Skin of body (tissue), 2 donors: ENCODE measurements around the gene SORCS2. TPM values are rescaled to one million over a fixed set of nuclear protein-coding genes. Genes with fewer than 3 reads are reported as not detected.
A peak's percentile ranks its signal among the peaks of the same experiment; 100 is the strongest.

Experiments used
- DNase-seq: peaks from one replicate; lab custom pipeline; 2025; lab: John Stamatoyannopoulos, UW
- total RNA-seq: library from RNA; depleted of rRNA; stranded (reverse); fragments of >200 nt; gene quantifications from one replicate; pipeline ENCODE4 v1.2.3, GENCODE V29; 2014

SORCS2 gene
- total RNA-seq, 1 donor from 2014 or later, result 5.8 TPM

DNA sequence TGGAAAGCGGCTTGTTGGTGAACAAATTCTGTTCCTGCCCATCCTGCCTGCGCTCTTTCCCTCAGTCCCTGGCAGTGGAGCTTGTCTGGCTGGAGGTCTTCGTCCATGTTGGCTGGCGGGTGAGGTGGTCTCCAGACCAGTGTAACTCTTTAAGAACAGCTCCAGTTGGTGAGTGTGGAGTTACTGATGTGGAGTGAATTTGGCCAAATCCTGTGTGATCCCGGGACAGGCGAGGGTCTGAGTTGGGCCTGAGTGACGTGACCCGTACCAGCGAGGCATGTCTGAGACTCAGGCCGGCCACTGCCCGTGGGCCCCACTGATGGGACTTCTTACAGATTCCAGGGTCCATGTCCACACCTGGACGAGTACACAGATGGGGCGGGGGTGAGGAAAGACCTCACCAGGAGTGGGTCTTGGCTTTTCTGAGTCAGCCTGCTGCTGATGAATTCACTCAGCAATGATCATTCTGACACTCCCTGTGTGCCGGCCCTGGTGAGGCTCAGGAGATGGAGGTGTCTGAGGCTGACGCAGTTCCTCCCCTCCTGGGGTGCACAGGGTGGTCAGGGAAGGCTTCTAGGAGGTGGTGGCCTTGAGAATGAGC, 196.9 kb downstream of the SORCS2 start:
- no peak for DNase-seq

DNA sequence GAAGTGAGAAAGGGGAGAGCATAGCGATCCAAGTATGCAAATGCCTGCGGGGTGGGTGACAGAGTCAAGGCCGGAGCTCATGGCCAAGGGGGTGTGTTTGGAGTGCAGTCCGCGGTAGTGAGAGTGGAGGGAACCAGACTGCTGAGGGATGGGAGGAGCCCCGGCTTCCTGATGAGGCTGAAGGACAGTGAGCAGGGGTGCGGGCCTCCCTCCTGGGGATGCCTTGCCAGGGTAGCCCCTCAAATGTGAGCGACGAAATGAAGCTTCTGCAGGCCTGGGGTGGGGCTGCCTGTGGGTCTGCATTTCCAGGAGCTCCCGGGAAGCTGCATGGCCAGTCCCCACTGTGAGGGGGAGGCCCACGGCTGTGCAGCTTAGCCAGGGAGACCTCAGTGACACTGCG, 197.4 kb downstream of the SORCS2 start:
- no peak for DNase-seq

DNA sequence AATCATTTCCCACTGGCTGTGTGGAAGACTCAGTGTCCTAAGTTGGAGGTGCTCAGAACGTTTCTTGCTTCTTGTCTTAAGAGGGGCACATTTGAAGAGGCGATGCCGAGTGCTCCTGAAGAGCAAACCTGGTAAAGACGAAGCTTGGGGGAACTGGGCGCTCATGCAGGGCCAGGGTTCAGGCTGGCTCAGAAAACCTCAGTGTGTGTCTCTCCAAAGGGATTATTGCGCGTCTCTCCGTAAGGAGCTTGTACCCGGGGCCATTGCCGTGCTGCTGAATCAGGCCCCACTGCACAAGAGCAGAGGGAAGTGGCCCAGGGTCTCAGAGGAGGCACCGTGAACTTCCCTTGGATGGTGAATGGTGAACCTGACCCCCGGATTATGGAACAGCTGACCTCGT, 198.0 kb downstream of the SORCS2 start:
- DNase-seq, result no peak

DNA sequence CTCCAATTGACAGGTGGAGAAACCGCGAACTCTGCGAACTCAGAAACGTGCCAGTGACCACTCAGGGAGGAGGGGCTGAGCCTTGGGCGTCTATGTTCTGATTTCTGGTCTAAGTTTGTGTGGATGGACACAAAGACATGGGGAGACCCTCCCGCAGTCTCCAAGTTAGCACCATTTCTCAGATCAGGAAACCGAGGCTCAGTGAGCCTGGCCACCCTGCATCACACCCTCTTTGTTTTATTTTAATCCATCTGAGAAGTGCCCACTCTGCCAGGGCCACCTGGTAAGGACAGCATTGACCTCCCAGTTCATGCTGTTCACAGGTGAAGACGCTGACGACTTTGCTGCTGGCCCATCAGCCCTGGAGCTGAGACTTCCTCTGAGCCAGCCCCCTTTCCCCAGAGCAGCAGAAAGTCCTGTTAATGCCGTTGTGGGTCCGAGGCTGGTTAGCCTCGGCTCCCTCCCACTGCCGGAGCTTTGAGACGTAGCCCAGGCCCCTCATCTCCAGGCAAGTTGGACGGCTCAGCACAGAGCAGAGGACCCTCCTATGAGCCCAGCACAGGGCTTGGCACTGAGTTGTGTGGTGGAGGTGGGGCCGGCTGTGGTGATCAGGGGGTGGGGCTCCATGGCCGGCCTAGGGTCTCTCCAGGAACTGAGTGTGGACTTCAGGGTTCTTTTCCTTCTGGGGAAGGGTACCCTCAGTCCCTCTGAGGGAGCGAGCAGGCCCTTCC, 198.7 kb downstream of the SORCS2 start:
- no peak for DNase-seq

DNA sequence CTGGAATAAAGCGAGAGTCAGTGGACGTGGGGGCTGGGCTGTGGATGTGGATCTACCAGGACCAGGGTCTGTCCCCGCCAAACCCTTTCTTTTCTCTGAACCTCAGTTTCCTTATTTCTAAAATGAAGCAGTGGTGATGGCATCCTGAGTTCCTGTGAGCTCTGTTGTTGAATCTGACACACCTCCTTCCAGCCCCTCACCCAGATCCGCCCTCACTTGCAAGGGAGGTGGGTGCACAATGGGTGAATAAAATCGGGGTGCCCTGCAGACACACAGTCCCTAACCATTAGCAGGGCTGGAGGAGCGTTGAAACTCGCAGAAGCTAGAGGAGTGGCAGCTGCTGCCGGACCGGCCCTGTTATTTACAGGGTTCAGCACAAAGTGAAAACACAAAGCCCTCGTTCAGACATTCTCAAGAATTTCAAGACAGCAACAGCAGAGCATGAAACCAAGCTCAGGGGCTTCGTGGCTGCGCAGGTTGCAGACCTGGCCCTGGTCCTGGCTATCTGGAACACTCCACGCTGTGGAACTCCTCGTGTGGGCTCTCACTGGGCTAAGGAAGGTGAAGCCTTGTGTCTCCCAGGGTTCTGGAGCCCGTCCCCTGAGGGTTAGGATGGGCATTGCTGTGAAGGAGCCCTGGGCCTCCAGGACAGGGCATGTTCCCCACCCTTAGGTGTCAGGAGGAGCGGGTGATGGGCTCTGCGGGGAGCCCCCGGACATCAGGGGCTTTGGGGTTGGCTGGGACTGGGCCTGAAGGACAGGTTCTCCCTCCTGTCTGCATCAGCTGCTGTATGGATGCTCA, 199.5 kb downstream of the SORCS2 start:
- no peak for DNase-seq

DNA sequence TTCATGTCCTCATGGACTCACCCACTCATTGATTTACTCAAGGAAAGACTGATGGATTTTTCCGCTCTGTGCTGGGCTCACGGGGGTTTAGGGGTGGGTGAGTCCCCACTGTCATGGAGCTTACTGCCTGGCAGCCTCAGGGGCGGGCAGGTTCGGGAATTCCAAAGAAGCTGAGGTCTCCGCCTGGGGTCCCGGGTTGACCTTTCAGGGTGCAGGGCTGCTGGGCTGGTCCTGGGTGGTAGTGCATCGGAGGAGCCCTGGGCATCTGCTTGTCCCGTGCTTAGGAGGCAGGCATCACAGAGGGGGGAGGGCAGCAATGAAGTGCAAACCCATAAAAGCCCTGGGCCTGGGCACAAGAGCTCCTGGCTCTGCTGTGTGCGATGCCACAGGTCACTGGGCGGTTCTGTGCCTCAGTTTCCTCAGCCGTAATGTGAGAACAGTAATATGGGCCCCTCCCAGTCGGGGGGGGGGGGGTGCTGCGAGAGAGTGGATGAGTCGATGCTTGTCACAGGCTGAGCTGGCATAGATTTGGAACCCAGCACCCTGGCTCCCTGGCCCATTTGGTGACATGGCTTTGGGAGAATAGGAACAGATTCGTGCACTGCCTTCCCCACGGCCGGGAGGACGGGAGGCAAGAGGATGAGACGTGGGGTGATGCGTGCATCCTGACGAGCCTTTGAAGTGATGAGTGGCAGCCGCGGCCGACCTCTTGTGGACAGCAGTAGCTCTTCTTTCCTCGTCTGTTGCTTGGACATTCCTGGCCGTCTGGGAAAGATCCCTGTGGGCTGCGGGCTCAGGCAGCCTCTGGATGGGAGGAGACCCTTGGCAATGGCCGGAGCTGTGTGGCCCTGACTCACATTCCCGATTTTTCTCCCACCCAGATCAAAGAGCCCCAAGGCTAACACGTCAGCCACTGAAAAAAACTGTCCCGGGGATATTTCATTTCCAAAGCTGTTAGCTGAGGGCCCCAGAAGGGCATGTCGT, 200.4 kb downstream of the SORCS2 start:
- DNase-seq, result no peak

DNA sequence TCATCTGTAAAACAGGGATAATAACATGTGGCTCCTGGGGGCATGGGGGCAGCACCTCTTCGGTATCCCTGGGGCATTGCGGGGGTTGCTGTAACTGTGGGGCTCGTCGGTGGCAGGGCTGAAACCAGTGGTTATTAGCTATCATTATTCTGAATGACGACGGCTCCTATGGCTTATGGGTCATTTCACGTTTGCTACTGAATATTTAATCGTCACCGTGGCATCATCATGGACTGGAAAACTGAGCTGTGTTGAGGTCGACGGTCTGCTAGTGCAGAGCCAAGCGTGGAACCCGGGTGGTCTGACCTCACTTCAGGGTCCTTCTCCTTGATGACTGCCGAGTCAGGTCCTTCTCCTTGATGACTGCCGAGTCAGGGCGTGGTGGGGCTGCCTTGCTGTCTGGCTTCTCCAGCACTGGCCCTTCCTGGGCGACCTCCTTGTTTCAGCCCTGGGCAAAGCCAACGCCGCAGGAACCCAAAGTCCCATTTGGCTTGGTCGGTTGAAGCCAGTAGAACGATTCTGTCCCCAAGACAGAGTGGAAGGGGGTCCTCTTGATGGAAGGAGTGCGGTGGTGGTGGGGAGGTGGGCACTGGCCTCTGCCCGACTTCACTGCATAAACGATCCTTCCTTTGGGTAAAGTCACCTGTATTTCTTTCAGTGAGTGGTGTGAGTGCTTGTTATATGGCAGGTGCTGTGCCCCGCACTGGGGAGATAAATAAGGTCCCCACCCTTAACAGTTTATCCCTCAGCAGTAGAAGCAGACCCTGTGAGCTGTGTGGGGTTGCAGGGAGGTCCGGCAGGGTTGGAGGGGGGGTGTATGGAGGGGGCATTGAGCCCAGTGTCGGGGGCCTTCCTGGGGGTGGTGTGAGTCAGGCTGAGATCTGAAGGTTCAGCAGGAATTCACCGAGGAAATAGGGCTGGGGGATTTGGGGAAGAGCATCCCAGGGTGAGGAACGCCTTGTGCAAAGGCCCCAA, 201.6 kb downstream of the SORCS2 start:
- no peak for DNase-seq

DNA sequence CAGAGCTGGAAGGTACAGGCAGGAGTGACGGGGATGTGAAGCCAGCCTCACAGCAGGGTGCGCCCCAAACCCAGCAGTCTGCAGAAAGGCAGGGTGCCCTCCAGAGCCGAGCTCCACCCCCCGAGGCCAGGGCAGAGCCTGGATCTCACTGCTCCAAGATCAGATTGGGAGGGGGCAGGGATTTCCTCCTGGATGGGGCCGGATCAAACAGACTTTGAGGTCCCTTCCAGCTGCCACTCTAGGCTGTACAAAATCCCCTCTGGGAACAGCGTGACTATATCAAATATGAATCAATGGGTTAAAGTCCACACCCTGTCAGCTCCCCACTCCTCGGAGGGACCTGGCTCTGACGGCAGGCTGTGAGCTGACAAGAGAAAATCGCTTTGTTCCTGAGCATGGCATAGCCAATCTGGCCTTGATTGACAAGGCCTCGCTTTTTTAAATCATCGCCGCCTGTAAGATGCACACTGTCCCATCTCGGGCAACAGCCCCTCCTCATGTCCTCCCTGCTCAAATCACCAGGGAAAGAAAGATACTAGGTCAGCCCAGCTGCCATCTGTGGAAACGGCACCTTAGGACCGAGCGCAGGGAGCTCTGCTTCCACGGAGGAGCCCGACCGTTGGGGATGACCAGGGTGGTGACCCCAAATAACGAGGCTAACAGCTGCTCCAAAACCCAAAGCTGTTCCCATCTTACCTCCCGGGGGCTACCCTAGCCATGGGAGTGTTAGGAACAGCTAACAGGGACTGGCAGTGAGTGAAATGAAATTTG, 202.5 kb downstream of the SORCS2 start:
- no peak for DNase-seq

DNA sequence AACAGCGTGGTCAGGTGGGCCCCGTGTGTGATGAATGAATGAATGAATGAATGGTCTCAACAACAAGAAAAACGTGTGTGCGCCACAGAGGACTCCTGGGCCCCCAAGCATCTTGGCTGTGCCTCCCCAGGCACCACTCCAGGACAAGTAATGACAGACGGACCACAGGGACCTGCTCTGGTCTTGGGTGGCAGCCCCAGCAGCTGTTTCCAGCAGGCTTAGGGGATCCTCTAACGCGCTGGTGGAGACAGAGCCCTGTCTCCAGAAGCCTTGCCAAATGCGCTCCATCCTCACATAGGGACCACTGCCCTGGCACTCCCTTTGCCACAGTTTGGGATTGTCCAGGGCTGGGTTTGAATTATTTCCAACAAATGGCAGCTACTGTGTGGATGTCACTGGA, 203.3 kb downstream of the SORCS2 start:
- no peak for DNase-seq

DNA sequence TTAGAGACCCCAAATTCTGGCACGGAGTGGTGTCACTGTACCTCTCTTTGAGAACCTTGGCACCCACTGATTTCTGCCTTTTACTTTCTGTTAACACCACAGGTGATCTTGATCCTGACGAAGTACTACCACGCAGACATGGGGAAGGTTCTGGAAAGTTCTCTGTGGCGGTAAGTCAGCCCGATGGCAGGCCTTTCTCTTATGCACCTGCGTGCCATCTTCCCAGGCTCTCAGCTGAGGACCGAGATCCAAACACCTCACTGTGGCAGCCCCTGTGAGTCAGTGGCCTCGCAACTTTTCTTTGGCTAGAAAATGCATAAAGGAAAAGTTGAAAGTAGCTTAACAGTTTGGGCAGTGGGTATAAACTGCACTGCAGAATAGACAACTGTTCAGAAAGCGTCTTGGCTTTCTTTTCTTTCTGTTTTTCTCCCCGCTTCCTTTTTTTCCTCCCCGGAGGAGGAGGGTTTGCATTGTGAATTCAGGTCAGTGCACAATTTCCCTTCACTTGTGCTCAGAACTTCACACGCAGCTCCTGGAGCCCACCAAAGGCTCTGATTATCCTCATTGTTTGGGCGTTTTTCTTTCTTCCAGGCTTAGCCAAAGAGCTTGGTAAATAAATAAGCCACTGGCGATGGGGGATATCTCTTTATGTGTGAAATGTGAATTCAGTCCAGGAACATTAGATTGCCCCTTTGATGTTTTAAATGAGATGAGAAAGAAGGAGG, 204.0 kb downstream of the SORCS2 start:
- no peak for DNase-seq

DNA sequence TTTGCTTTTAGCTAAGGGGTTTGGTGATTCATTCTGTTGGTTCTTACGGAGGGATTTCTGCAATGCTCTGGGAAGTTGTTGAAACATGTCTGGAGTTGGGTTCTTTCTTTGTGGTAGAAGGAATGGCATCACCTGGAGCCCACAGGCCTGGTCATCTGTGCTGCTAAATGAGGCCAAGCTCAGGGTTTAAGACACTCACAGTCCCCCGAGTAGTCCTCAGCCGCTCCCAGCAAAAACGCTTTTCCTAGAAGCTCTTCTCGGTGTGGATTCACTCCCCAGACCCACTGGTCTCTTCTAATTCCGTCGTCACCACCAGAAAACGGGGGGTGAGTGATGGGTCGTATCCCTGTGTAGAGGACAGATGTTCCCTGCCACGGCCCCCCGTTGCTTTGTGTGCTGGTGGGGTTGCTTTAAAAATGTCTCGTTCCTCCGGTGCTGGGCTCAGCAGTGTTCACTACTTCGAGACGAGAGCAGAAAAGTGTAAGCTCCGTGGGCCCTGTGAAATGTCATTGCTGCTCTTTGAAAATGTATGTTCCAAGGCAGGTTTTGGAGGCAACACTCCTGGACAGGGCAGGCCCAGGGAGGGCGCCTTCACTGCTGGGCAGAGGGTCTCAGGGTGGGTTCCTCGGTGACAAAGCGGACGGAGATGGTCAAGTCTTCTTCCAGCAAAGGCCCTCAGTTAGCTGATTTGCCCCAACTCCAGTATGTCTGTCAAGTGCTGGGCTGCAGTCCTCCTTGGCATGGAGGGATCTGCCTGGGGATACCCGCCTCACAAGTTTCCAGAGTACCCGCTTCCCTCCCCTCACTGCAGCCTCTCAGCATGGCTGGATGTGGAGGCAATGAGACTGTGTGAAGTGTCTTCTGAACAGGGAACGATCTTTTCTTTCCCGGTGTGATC, 205.1 kb downstream of the SORCS2 start:
- no peak for DNase-seq

DNA sequence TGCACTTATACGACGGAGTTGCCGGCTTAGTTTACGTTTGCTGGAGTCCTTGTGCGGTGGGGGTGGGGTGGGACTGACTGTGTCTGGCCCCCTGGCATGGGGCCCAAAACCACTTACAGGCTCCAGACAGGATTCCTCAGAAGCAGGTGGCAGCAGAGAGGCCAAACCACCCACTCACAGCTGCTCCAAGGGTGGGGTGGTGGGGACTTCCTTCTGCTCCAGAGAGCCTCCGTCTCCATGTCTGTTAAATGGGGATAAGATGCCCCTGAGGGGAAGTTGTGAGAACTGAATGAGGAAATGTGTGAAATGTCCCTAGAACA, 205.7 kb downstream of the SORCS2 start:
- DNase-seq, result peak; percentile 31

DNA sequence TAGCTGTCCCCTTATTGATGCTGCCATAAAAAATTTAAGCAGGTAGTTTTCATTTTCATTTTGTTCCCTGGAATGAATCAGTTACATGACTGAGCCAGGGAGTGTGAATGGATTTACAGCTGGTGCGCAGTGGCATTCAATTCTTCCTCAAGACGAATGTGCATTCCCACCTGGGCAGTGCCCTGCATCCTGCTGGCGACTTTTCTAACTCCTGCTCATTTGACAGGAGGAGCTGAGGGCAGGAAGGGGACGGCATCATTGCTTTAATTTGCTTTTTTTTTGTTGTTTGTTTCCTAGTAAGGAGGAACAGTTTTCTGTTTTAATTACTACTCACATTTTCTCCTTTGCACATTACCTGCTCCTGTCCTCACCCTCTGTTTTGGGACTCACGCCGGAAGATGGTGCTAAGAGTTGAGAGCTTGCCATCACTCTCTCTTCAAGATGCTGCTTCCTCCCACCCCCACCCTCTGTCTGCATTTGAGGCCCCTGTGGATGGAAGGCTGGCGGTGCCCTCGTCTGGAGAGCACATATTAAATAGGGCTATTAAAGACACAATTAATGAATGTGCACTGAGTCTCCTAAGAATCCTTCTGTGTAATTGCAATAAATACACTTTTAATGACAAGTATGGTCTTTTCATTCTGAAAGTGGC, 206.6 kb downstream of the SORCS2 start:
- DNase-seq, result no peak

DNA sequence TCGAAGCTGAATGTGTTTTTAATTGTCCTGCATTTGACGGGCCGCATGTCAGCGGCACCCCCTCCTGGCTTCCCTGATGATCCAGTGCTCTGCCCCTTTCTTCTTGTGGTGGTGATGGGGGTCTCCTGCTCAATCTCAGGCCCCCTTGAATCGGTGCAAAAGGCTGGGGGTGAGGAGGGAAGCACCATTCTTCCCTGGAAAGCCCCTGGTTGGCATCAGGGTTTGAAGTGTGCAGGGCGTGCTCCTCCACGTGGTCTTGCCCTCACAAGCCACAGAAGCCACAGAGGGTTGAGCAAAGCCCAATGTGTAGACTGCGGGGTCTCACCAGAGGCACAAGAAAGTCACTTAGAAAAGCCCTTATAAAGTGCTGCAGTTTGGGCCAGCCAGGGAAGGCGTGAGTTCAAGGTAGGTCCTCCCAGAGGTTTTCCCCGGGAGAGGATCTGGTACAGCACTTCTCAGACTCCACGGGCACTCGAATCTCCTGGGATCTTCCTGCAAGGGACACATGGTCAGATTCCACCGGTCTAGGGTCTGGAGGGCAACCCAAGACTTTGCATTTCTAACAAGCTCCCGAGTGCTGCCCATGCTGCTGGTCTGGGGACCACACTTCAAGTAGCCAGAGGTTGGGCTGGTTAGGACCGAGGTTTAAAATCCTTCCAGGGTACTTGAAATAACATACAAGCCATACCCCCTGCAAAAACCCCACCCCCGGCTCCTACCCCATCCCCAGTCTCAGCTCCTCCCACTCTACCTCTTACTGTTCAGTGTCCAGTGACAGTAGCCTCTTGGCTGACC, 207.3 kb downstream of the SORCS2 start:
- no peak for DNase-seq

DNA sequence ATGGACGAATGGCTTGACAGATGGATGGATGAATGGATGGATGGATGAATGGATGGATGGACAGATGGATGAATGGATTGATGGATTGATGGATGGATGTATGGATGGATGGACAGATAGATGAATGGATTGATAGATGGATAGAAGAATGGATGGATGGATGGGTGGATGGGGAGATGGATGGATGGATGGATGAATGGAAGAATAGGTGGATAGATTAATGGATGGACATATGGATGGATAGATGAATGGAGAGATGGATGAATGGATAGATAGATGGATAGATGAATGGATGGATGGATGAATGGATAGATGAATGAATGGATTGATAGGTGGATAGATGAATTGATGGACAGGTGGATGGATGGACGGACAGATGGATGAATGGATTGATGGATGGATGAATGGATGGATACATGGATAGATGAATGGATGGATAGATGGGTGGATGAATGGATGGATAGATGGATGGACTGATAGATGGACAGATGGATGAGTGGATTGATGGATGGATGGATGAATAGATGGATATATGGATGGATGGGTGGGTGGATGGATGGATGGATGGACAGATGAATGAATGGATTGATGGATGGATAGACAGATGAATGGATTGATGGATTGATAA, 208.4 kb downstream of the SORCS2 start:
- no peak for DNase-seq

DNA sequence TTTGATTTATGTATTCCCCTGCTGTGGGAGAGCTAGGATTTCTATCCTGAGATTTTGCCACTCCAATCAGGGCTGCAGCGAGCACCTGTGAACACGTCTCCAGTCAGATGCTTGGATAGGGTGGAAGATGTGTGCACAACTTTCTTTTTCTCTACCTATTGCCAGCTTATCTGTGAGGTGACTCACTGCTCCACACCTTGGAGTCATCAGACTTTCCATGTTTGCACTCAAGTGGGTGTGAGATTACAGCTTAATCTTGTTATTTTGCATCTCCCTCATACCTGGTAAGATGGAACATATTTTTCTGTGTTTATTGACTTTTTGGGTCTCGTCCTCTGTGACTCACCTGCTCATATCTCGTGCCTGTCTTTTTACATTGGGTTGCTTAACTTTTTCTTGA, 210.2 kb downstream of the SORCS2 start:
- no peak for DNase-seq
